ENCODE results near the gene EIF5AL1. TPM values are rescaled to one million over a fixed set of nuclear protein-coding genes. Genes with fewer than 3 reads are reported as not detected.

Gene EIF5AL1
- total RNA-seq, 1 experiment from 2014 or later, result 0.17 TPM

- TF ChIP-seq ZNF532 (CRISPR knock-in tag; IDR thresholded peaks at IDR 0.05; ENCODE audit: borderline replicate concordance) (no peak), ZNF138 (CRISPR knock-in tag; conservative IDR thresholded peaks at IDR 0.05) (no peak), ATF6 (CRISPR knock-in tag; IDR thresholded peaks at IDR 0.05) (no peak), E2F4 (CRISPR knock-in tag; IDR thresholded peaks at IDR 0.05; ENCODE audit: borderline replicate concordance, low read depth) (no peak), CDX4 (CRISPR knock-in tag; IDR thresholded peaks at IDR 0.05; ENCODE audit: borderline replicate concordance) (no peak), SP1 (CRISPR knock-in tag; conservative IDR thresholded peaks at IDR 0.05) (no peak), PREB (CRISPR knock-in tag; IDR thresholded peaks at IDR 0.05; ENCODE audit: borderline replicate concordance) (no peak), NFATC4 (CRISPR knock-in tag; IDR thresholded peaks at IDR 0.05) (no peak), FOXK1 (CRISPR knock-in tag; IDR thresholded peaks at IDR 0.05) (no peak), NFYB (CRISPR knock-in tag; conservative IDR thresholded peaks at IDR 0.05; ENCODE audit: low read depth) (no peak), PRRX2 (CRISPR knock-in tag; IDR thresholded peaks at IDR 0.05) (no peak), CTCF (IDR thresholded peaks at IDR 0.05) (no peak), CREM (CRISPR knock-in tag; IDR thresholded peaks at IDR 0.05) (no peak), TCF7 (CRISPR knock-in tag; IDR thresholded peaks at IDR 0.05; ENCODE audit: low read depth) (no peak)
Observed at GRCh38 chr10:79473496-79474095, 38.7 kb upstream of the EIF5AL1 start (continued).

- Mint-ChIP-seq H3K4me3 (no peak overlapping the region), H3K27ac (no peak overlapping the region), H3K4me1 (no peaks in the 10 kb centered on the region), H3K27me3 (ENCODE audit: low read depth) (peaks cover 13% of the 10 kb centered on the region), H3K9me3 (no peaks in the 10 kb centered on the region), H3K36me3 (no peaks in the 10 kb centered on the region)
- POLR2A ChIA-PET, result no interaction called here
- CTCF ChIA-PET, result interaction anchor here (1.2 to 4.6 kb wide), 4 partner anchors 8 to 1764 kb away, joined by 3 to 28 read pairs (median 6); no protein-coding TSS in a partner anchor
- ATAC-seq, result no peak
- no peak for DNase-seq (ENCODE audit: low spot score)
- TF ChIP-seq ZNF317 (CRISPR knock-in tag; IDR thresholded peaks at IDR 0.05; ENCODE audit: borderline replicate concordance, low read depth), result no peak
- TF ChIP-seq SMAD4 (CRISPR knock-in tag; IDR thresholded peaks at IDR 0.05), result no peak
- TF ChIP-seq ATF6 (CRISPR knock-in tag; IDR thresholded peaks at IDR 0.05), result no peak
- no peak for TF ChIP-seq GRHL2 (CRISPR knock-in tag; IDR thresholded peaks at IDR 0.05; ENCODE audit: insufficient replicate concordance, severe bottlenecking)
- TF ChIP-seq ATF3 (CRISPR knock-in tag; conservative IDR thresholded peaks at IDR 0.05), result no peak
- TF ChIP-seq NFATC4 (CRISPR knock-in tag; IDR thresholded peaks at IDR 0.05), result no peak
- no peak for TF ChIP-seq RELA (CRISPR knock-in tag; IDR thresholded peaks at IDR 0.05; ENCODE audit: borderline replicate concordance)
Observed at GRCh38 chr10:79475119-79475653, 37.1 kb upstream of the EIF5AL1 start.

Data from WTC11 (cell line).